HG02623 (cell line): ENCODE data around the gene IL20RB.

Source experiments
- ATAC-seq: cut with Tn5 transposase; IDR thresholded peaks from one replicate; pipeline ENCODE4 v1.9.1; 2021; ENCODE audit warnings: moderate library complexity; ENCODE audit not compliant: unreplicated experiment

The IL20RB gene

GRCh38 chr3:137026701-137027100 lies 68.9 kb downstream of the IL20RB start:
- no peak for ATAC-seq

- ATAC-seq, result peak; percentile 86
Observed at GRCh38 chr3:137032465-137033120, 74.8 kb downstream of the IL20RB start.

GRCh38 chr3:137035631-137036030 lies 77.8 kb downstream of the IL20RB start:
- no peak for ATAC-seq

- no peak for ATAC-seq
Observed at GRCh38 chr3:137039570-137039969, 81.8 kb downstream of the IL20RB start.

GRCh38 chr3:137041251-137041650 lies 83.5 kb downstream of the IL20RB start:
- ATAC-seq, result no peak

GRCh38 chr3:137041686-137042085 lies 83.9 kb downstream of the IL20RB start:
- no peak for ATAC-seq

- no peak for ATAC-seq
Observed at GRCh38 chr3:137046747-137047146, 89.0 kb downstream of the IL20RB start.

GRCh38 chr3:137047240-137047639 lies 89.5 kb downstream of the IL20RB start:
- ATAC-seq, result no peak

- ATAC-seq, result no peak
Observed at GRCh38 chr3:137050281-137050680, 92.5 kb downstream of the IL20RB start.

GRCh38 chr3:137052298-137052697 lies 94.5 kb downstream of the IL20RB start:
- no peak for ATAC-seq
